ENCODE results near the gene RBM25. TPM values are rescaled to one million over a fixed set of nuclear protein-coding genes. Genes with fewer than 3 reads are reported as not detected.
"Not testable (repeated sequence)": the region's sequence is repeated elsewhere in the genome, so short reads cannot be mapped to it uniquely, and the experiment has no call there.

Gene RBM25
- total RNA-seq, 1 donor from 2014 or later: 118 TPM

GRCh38 chr14:73025544-73025943, 32.8 kb upstream of the RBM25 start:
- Mint-ChIP-seq H3K4me1 (ENCODE audit: low read depth, unreplicated experiment) (peaks cover 27% of the 10 kb centered on the region), H3K9me3 (ENCODE audit: unreplicated experiment) (peaks cover 6% of the 10 kb centered on the region), H3K27me3 (ENCODE audit: unreplicated experiment) (peaks cover 4% of the 10 kb centered on the region), H3K36me3 (ENCODE audit: unreplicated experiment) (no peaks in the 10 kb centered on the region), H3K4me3 (ENCODE audit: unreplicated experiment) (peak overlapping the region; percentile 99), H3K27ac (ENCODE audit: unreplicated experiment) (no peak overlapping the region)
- no peak for TF ChIP-seq CTCF (IDR thresholded peaks at IDR 0.05; ENCODE audit: partially characterized antibody, unreplicated experiment)
- no peak for DNase-seq

GRCh38 chr14:73026243-73026844, 32.0 kb upstream of the RBM25 start:
- peaks cover 27% of the 10 kb centered on the region for H3K4me1 Mint-ChIP-seq (ENCODE audit: low read depth, unreplicated experiment)
- H3K9me3 Mint-ChIP-seq (ENCODE audit: unreplicated experiment): peaks cover 6% of the 10 kb centered on the region
- H3K36me3 Mint-ChIP-seq (ENCODE audit: unreplicated experiment): no peaks in the 10 kb centered on the region
- peak overlapping the region; percentile 99 for H3K4me3 Mint-ChIP-seq (ENCODE audit: unreplicated experiment)
- peaks cover 4% of the 10 kb centered on the region for H3K27me3 Mint-ChIP-seq (ENCODE audit: unreplicated experiment)
- peak overlapping the region; percentile 88 for H3K27ac Mint-ChIP-seq (ENCODE audit: unreplicated experiment)
- DNase-seq: no peak
- no peak for TF ChIP-seq CTCF (IDR thresholded peaks at IDR 0.05; ENCODE audit: partially characterized antibody, unreplicated experiment)

GRCh38 chr14:73026845-73027542, 31.3 kb upstream of the RBM25 start, which contains the start of gene ZFYVE1:
ZFYVE1 (minus strand) TSS chr14:73027106; CDS start chr14:73024508, 2,598 bp downstream.
- peaks cover 22% of the 10 kb centered on the region for H3K4me1 Mint-ChIP-seq (ENCODE audit: low read depth, unreplicated experiment)
- DNase-seq: peak; percentile 94
- no peaks in the 10 kb centered on the region for H3K36me3 Mint-ChIP-seq (ENCODE audit: unreplicated experiment)
- H3K9me3 Mint-ChIP-seq (ENCODE audit: unreplicated experiment): peaks cover 6% of the 10 kb centered on the region
- H3K27me3 Mint-ChIP-seq (ENCODE audit: unreplicated experiment): peaks cover 4% of the 10 kb centered on the region
- peak within 1 kb of the TSS; percentile 88 for H3K27ac Mint-ChIP-seq (ENCODE audit: unreplicated experiment)
- peak within 1 kb of the TSS; percentile 99 for H3K4me3 Mint-ChIP-seq (ENCODE audit: unreplicated experiment)
- TF ChIP-seq CTCF (IDR thresholded peaks at IDR 0.05; ENCODE audit: partially characterized antibody, unreplicated experiment): no peak

- no peak overlapping the region for H3K27ac Mint-ChIP-seq (ENCODE audit: unreplicated experiment)
- no peak for TF ChIP-seq CTCF (IDR thresholded peaks at IDR 0.05; ENCODE audit: partially characterized antibody, unreplicated experiment)
- peaks cover 19% of the 10 kb centered on the region for H3K4me1 Mint-ChIP-seq (ENCODE audit: low read depth, unreplicated experiment)
- H3K9me3 Mint-ChIP-seq (ENCODE audit: unreplicated experiment): peaks cover 6% of the 10 kb centered on the region
- DNase-seq: no peak
- H3K4me3 Mint-ChIP-seq (ENCODE audit: unreplicated experiment): peak overlapping the region; percentile 93
- no peaks in the 10 kb centered on the region for H3K36me3 Mint-ChIP-seq (ENCODE audit: unreplicated experiment)
- H3K27me3 Mint-ChIP-seq (ENCODE audit: unreplicated experiment): peaks cover 4% of the 10 kb centered on the region
Observed at GRCh38 chr14:73027546-73027945, 30.8 kb upstream of the RBM25 start.

GRCh38 chr14:73027984-73028383, 30.4 kb upstream of the RBM25 start:
- peaks cover 6% of the 10 kb centered on the region for H3K9me3 Mint-ChIP-seq (ENCODE audit: unreplicated experiment)
- H3K27me3 Mint-ChIP-seq (ENCODE audit: unreplicated experiment): peaks cover 2% of the 10 kb centered on the region
- H3K4me3 Mint-ChIP-seq (ENCODE audit: unreplicated experiment): no peak overlapping the region
- peaks cover 16% of the 10 kb centered on the region for H3K4me1 Mint-ChIP-seq (ENCODE audit: low read depth, unreplicated experiment)
- TF ChIP-seq CTCF (IDR thresholded peaks at IDR 0.05; ENCODE audit: partially characterized antibody, unreplicated experiment): no peak
- H3K27ac Mint-ChIP-seq (ENCODE audit: unreplicated experiment): no peak overlapping the region
- no peak for DNase-seq
- H3K36me3 Mint-ChIP-seq (ENCODE audit: unreplicated experiment): no peaks in the 10 kb centered on the region

- not testable (repeated sequence) for H3K36me3 Mint-ChIP-seq (ENCODE audit: unreplicated experiment); H3K9me3 Mint-ChIP-seq (ENCODE audit: unreplicated experiment); H3K27ac Mint-ChIP-seq (ENCODE audit: unreplicated experiment); DNase-seq; H3K27me3 Mint-ChIP-seq (ENCODE audit: unreplicated experiment); H3K4me3 Mint-ChIP-seq (ENCODE audit: unreplicated experiment); H3K4me1 Mint-ChIP-seq (ENCODE audit: low read depth, unreplicated experiment)
Observed at GRCh38 chr14:73036706-73037450, 21.5 kb upstream of the RBM25 start.

Measured in glutamatergic neuron (in vitro differentiated cells).